Liver (tissue), 3 donors: ENCODE data around the gene NEUROD4.

ENCODE experiments used
- ATF3 ChIP-seq: IDR thresholded peaks from 2 replicates; pipeline ENCODE4 v1.6.1; 2016; ENCODE audit warnings: antibody characterized with exemption
- CTCF ChIP-seq: fragments of 150-350 bp; IDR thresholded peaks from 2 replicates; pipeline ENCODE4 v1.5.1; 2017; ENCODE audit warnings: improper control_type of control experiment, low read depth, low read length; ENCODE audit not compliant: missing input control
- EGR1 ChIP-seq, 2 donors: IDR thresholded peaks; 2 replicates each; pipeline ENCODE4 v1.6.1; 2016 to 2018; ENCODE audit warnings: antibody characterized with exemption in 2 of 2, low read depth in 2 of 2
- FOXA2 ChIP-seq: IDR thresholded peaks from 2 replicates; pipeline ENCODE4 v1.6.1; 2016; ENCODE audit warnings: antibody characterized with exemption
- GABPA ChIP-seq, 2 donors: IDR thresholded peaks in 1 of 2; conservative IDR thresholded peaks in 1 of 2; 2 replicates each; pipeline ENCODE4 v1.6.1; 2016; ENCODE audit warnings: antibody characterized with exemption in 2 of 2, mild to moderate bottlenecking in 1 of 2, moderate library complexity in 1 of 2
- HNF4A ChIP-seq, 2 donors: conservative IDR thresholded peaks; 2 replicates each; pipeline ENCODE4 v1.6.1; 2016; ENCODE audit warnings: antibody characterized with exemption in 2 of 2, mild to moderate bottlenecking in 2 of 2
- JUND ChIP-seq, 2 donors: IDR thresholded peaks; 2 replicates each; pipeline ENCODE4 v1.6.1; 2016; ENCODE audit warnings: antibody characterized with exemption in 2 of 2
- NR2F2 ChIP-seq: IDR thresholded peaks from 2 replicates; pipeline ENCODE4 v1.6.1; 2016; ENCODE audit warnings: antibody characterized with exemption
- RAD21 ChIP-seq, 2 donors: IDR thresholded peaks; 2 replicates each; pipeline ENCODE4 v1.6.1; 2016; ENCODE audit warnings: antibody characterized with exemption in 2 of 2, mild to moderate bottlenecking in 2 of 2
- REST ChIP-seq: IDR thresholded peaks from 2 replicates; pipeline ENCODE4 v1.6.1; 2016; ENCODE audit warnings: antibody characterized with exemption, mild to moderate bottlenecking
- RXRA ChIP-seq, 2 donors: IDR thresholded peaks; 2 replicates each; pipeline ENCODE4 v1.6.1; 2017 to 2018; ENCODE audit warnings: antibody characterized with exemption in 2 of 2, mild to moderate bottlenecking in 1 of 2
- TAF1 ChIP-seq: conservative IDR thresholded peaks from 2 replicates; pipeline ENCODE4 v1.6.1; 2016; ENCODE audit warnings: antibody characterized with exemption, mild to moderate bottlenecking
- YY1 ChIP-seq: IDR thresholded peaks from 2 replicates; pipeline ENCODE4 v1.6.1; 2016; ENCODE audit warnings: antibody characterized with exemption, mild to moderate bottlenecking
- ZBTB33 ChIP-seq: IDR thresholded peaks from 2 replicates; pipeline ENCODE4 v1.6.1; 2016; ENCODE audit warnings: antibody characterized with exemption
- donor health status: healthy.
- donor health status: healthy.

- TF ChIP-seq EGR1 (IDR thresholded peaks at IDR 0.05; ENCODE audit: low read depth in 2 of 2) (no peak), YY1 (no peak), CTCF (no peak), GABPA (IDR thresholded peaks at IDR 0.05 in 1 of 2, conservative IDR thresholded peaks at IDR 0.05 in 1 of 2) (no peak), RAD21 (IDR thresholded peaks at IDR 0.05) (no peak), TAF1 (no peak), JUND (IDR thresholded peaks at IDR 0.05) (no peak), RXRA (IDR thresholded peaks at IDR 0.05) (no peak), HNF4A (conservative IDR thresholded peaks at IDR 0.05) (no peak), FOXA2 (no peak), ZBTB33 (no peak), NR2F2 (no peak), ATF3 (no peak), REST (no peak)
Observed at GRCh38 chr12:55001198-55001868, 18.4 kb upstream of the NEUROD4 start.
